K562 (cell line): ENCODE results near the gene TGFB2. TPM values are rescaled to one million over a fixed set of nuclear protein-coding genes. Genes with fewer than 3 reads are reported as not detected.

Source experiments
- BRD9 ChIP-seq: fragments of 450-650 bp; IDR thresholded peaks from 2 replicates; pipeline ENCODE4 v1.6.1; 2018; ENCODE audit warnings: low read depth; ENCODE audit not compliant: partially characterized antibody
- SRSF1 ChIP-seq: fragments of 200-400 bp; formaldehyde crosslinking; IDR thresholded peaks from 2 replicates; pipeline ENCODE4 v1.6.1; 2017; ENCODE audit warnings: mild to moderate bottlenecking, low read depth, low read length, moderate library complexity
- TCFL5 ChIP-seq: fragments of 250-450 bp; sonication (Bioruptor Pico); conservative IDR thresholded peaks from 2 replicates; pipeline ENCODE4 v1.6.1; 2021; ENCODE audit warnings: mild to moderate bottlenecking, moderate library complexity, matching md5 sums
- polyA plus RNA-seq, 8 experiments: library from polyadenylated mRNA; depleted of rRNA in 4 of 8; stranded (reverse) in 5 of 8; unstranded in 3 of 8; fragments of >200 nt; fragmentation: Nextera tagmentation in 2 of 8; fragmentation: Illumina TruSeq in 1 of 8; extraction: Ambion mirVana in 2 of 8; extraction: Trizol in 1 of 8; gene quantifications; 2 replicates each; pipeline versions ENCODE4 v1.2.1 to v1.2.3, GENCODE V29; 2011 to 2014; ENCODE audit warnings: inconsistent platforms in 1 of 8, missing spikeins in 1 of 8
- total RNA-seq, 7 experiments: library from RNA; depleted of rRNA in 6 of 7; stranded (reverse); fragments of >200 nt in 6 of 7; fragmentation: Illumina TruSeq in 2 of 7; extraction: Trizol in 2 of 7; gene quantifications; 2 replicates each; pipeline versions ENCODE4 v1.2.1 to v1.2.3, GENCODE V29; 2011 to 2021; ENCODE audit warnings: low replicate concordance in 1 of 7
- TF ChIP-seq, protein P1 (sequence below): sonication (generic); formaldehyde crosslinking; IDR thresholded peaks from 2 replicates; pipeline ENCODE4 v1.8.0; 2022; ENCODE audit warnings: missing genetic modification reagents, mild to moderate bottlenecking, borderline replicate concordance
- TF ChIP-seq, protein P2 (sequence below): fragments of 250-450 bp; sonication (Bioruptor Pico); IDR thresholded peaks from 2 replicates; pipeline ENCODE4 v1.4.0; 2020; ENCODE audit warnings: mild to moderate bottlenecking, moderate library complexity

The TGFB2 gene
- total and polyA plus RNA-seq, 9 of the 15 experiments (the other 6 are each of a cell fraction or from before 2014, with no cell fraction given), result 0.03 to 0.41 (median 0.11) TPM; not detected in 3

DNA sequence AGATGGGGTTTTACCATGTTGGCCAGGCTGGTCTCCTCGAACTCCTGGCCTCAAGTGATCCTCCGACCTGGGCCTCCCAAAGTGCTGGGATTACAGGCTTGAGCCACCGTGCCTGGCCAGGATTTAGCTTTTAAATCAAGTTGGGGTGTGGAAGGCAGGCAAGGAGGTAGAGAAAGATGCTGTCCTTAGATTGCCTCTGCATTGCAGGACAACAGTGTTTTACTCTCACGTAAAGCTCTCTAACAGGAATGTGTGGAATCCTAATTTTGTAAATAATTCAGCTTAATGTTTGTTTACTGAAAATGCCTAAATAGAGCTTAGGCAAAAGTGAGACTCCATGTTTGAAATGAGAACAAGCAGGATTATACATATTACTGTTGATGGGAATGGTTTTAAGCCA is 29.5 kb upstream of the TGFB2 start (continued):
- TF ChIP-seq, protein P1, sequence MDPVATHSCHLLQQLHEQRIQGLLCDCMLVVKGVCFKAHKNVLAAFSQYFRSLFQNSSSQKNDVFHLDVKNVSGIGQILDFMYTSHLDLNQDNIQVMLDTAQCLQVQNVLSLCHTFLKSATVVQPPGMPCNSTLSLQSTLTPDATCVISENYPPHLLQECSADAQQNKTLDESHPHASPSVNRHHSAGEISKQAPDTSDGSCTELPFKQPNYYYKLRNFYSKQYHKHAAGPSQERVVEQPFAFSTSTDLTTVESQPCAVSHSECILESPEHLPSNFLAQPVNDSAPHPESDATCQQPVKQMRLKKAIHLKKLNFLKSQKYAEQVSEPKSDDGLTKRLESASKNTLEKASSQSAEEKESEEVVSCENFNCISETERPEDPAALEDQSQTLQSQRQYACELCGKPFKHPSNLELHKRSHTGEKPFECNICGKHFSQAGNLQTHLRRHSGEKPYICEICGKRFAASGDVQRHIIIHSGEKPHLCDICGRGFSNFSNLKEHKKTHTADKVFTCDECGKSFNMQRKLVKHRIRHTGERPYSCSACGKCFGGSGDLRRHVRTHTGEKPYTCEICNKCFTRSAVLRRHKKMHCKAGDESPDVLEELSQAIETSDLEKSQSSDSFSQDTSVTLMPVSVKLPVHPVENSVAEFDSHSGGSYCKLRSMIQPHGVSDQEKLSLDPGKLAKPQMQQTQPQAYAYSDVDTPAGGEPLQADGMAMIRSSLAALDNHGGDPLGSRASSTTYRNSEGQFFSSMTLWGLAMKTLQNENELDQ (CRISPR knock-in tag), result no peak
- no peak for TF ChIP-seq BRD9
- TF ChIP-seq, protein P2, sequence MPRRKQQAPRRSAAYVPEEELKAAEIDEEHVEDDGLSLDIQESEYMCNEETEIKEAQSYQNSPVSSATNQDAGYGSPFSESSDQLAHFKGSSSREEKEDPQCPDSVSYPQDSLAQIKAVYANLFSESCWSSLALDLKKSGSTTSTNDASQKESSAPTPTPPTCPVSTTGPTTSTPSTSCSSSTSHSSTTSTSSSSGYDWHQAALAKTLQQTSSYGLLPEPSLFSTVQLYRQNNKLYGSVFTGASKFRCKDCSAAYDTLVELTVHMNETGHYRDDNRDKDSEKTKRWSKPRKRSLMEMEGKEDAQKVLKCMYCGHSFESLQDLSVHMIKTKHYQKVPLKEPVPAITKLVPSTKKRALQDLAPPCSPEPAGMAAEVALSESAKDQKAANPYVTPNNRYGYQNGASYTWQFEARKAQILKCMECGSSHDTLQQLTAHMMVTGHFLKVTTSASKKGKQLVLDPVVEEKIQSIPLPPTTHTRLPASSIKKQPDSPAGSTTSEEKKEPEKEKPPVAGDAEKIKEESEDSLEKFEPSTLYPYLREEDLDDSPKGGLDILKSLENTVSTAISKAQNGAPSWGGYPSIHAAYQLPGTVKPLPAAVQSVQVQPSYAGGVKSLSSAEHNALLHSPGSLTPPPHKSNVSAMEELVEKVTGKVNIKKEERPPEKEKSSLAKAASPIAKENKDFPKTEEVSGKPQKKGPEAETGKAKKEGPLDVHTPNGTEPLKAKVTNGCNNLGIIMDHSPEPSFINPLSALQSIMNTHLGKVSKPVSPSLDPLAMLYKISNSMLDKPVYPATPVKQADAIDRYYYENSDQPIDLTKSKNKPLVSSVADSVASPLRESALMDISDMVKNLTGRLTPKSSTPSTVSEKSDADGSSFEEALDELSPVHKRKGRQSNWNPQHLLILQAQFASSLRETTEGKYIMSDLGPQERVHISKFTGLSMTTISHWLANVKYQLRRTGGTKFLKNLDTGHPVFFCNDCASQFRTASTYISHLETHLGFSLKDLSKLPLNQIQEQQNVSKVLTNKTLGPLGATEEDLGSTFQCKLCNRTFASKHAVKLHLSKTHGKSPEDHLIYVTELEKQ (CRISPR knock-in tag), result no peak
- TF ChIP-seq SRSF1, result no peak
- no peak for TF ChIP-seq TCFL5 (CRISPR knock-in tag)
